ENCODE results near the gene ZNF454.

GRCh38 chr5:178997191-178997590, 56.2 kb downstream of the ZNF454 start:
- TF ChIP-seq ZNF274 (IDR thresholded peaks at IDR 0.05; ENCODE audit: low read depth, low read length): no peak
- no peak for TF ChIP-seq YY1 (IDR thresholded peaks at IDR 0.05; ENCODE audit: insufficient read depth, insufficient read length)
